Fibroblast of skin of right quadriceps (primary cell): ENCODE results near the gene RNU1-2.
"Not testable (repeated sequence)": the region's sequence is repeated elsewhere in the genome, so short reads cannot be mapped to it uniquely, and the experiment has no call there.

ENCODE experiments used
- DNase-seq: peaks from one replicate; pipeline ENCODE4 v3.0.0-alpha.2; 2013

Gene RNU1-2

DNA sequence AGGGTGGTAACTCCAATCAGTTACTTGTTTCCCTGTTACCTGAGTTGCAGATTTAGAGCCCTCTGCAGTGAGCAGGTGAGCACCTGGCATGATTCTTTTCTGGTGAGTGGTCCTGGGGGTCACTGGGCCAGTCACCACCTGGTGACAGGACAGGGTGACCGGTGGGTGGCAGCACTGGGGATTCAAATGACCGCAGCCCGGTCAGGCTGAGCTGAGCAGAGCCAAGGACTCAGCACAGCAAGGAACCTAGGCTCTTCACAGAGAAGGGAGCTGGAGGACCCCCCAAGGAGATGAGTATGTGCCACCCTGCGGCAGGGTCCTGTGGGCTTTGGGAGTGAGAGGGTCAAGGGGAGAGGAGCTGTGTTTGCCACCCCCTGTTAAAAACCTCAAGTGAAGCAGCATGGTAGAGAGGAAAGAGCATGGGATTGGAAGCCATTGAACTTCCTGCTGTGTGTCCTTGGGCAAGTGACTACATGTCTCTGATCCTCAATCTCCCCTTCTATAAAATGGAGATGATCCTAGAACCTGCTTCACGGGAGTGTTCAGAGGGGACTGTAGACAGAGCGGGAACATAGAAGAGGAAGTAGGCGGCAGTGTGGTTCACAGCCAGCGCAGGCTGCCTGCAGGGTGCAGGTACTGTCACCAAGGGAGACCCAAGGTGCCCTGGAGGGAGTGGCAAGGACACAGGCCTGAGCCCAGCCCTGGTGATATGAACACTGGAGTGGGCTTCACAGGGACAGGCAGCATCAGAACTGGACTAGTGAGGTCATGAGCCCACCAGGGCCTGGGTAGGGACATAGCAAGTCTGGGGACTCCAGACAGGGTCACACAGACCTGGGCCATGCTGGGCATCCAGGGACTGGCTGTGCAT lies 16.3 kb downstream of the RNU1-2 start:
- DNase-seq = not testable (repeated sequence)

DNA sequence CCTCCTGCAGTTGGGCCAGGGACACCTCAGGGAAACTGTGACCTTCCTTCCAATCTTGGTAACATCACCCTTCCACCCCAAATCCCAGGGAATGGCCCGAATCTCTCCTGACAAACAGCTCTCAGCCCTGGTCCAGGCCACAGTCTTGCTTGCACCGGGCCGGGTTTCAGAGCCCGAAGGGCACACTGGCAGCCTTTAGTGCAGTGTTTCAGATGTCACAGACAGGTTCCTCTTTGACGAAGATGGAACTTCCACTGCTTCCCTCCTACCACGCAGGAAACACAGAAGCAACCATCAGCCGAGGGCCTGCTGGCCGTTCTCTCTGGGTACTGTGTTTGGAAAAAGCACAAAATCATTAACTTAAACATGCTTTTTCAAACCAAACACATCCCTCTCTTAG lies 17.0 kb downstream of the RNU1-2 start:
- not testable (repeated sequence) for DNase-seq

DNA sequence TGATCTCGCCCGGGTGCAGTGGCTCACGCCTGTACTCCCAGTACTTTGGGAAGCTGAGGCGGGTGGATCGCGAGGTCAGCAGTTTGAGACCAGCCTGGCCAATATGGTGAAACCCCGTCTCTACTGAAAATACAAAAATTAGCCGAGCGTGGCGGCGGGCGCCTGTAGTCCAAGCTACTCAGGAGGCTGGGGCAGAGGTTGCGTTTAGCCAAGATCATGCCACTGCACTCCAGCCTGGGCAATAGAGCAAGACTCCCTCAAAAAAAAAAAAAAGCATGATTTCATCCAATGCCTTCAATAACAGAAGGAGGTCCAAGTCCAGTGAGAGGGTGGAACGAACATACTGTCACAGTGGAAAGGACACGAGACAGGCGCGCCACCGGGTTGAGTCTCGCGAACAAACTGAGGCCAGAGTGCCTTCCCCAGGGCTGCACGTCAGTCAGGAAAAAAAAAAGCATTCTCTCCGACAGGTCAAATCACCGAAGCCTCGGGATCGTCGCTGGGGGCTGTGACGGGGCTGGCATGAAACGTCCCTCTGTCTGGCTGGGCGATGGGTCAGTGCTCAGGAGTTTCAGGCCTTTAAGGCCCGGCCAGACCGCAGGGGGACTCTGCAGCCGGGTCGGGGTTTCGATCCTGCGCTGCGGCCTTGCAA lies 17.5 kb downstream of the RNU1-2 start:
- DNase-seq = no peak

DNA sequence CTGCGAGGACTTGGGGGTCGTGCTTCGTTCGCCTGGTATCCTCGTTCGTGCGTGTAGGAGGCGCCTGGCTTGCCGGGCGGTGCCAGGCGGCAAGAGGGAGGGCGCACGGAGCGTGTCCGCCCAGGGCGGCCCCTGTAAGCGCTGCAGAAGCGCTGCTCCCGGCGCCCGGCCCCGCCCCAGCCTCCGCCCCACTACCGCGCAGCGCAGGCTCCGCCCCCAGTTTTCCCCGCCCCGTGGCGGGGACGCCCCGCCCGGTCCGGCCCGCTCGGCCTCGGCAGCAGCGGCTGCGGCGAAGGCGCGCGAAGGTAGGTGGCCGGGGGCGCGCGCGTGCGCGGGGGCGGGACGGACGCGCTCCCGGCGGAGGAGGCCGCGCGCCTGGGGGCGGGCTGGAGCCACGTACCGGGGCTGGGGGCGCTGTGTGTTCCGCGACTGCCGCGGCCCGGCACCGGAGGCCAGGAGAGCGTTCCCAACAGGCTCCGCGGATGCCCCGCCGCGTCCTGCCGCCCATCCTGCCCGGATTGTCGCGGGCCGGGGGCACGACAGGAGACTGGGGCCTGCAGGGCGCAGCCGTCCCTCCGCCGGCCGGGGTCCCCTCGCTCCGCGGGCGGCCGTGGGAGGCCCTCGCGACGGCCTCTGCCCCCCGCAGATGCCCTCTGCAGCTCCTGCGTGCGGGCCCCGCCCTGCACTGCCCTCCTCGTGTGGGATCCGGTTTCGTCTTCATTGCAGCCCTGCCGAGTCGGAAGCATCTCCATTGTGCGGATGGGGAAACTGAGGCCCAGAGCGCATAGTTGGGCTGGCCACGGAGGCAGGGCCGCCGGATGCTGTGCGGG lies 18.3 kb downstream of the RNU1-2 start:
- DNase-seq = peak; percentile 97

DNA sequence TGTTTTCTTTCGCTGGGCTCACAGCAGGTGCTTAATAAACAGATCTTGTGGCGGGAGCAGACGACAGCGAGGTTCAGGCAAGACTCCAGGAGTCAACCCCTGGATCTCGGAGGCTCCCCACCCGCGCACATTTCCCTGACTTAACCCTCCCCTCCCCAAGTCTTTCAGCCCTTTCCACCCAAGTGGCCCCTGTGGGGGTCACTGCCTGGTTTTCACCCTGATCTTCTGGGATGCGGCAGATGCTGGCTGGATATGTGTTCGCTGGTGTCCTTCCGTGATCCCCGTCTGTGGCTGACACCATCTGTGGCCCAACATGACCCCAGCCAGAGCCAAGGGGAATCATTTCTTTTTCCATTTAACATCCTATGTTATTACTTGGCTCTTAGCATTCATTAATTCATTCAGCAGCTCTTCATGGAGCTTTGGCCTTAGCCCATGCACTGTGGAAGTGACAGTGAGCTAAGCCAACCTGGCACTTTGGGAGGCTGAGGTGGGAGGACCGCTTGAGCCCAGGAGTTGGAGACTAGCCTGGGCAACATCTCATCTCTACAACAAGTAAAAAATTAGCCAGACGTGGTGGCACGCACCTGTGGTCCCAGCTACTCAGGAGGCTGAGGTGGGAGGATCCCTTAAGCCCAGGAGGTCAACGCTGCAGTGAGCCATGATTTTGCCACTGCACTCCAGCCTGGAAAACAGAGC lies 19.3 kb downstream of the RNU1-2 start:
- not testable (repeated sequence) for DNase-seq

DNA sequence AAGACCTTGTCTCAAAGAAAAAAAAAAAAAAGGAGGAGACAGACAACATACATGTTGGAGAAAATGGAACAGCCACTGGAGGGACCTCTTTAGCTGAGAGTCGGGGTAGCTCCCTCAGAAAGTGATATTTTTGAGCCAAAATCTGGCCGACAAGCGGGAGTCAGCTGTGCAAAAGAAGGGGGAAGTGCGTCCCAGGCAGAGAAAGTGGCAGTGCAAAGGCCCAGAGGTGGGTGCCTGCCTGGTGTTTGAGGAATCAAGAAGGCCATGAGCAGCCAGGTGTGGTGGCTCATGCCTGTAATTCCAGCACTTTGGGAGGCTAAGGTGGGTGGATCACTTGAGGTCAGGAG lies 19.8 kb downstream of the RNU1-2 start:
- DNase-seq = peak; percentile 30

DNA sequence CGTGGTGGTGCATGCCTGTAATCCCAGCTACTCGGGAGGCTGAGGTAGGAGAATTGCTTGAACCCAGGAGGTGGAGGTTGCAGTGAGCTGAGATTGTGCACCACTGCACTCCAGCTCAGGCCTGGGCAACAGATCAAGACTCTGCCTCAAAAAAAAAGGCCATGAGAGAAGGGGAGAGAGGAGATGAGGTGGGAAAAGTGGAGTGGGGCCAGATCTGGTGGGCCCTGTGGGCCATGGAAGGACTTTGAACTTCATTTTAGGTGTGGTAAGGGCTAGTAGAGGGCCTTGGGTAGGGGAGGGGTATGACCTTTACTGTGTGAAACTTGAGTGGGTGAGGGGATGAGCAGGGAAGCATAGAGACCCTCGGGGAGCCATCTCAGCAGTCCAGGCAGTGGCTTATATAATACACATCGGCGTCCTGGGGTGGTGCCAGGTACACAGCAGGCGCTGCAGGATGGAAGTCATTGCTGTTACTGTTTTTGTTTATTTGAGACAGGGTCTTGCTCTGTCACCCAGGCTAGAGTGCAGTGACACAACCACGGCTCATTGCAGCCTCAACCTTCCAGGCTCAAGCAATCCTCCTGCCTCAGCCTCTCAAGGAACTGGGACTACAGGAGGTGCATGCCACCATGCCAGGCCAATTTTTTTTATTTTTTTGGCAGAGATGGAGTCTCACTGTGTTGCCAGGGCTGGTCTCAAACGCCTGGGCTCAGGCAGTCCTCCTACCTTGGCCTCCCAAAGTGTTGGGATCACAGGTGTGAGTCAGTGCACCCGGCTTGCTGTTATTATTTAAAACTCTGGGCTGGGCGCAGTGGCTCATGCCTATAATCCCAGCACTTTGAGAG lies 20.5 kb downstream of the RNU1-2 start:
- DNase-seq = not testable (repeated sequence)

DNA sequence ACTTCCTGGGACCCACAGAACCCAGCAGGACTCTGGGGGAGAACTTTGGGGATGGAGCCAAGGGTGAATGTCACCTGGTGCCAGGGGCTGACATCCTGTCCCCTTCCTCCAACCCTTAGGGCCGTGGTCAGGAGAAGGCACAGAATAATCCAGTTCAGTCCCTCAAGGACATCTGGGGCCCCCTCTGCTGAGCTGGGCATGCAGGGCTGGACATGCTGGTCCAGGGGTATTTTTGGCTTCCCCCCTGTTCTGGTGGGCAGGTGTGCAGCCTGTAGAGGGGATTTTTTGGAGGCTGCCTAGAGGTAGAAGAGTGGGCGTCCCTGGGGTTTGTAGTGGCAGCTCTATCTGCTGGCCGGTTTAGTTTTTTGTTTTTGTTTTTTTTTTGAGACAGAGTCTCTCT lies 22.6 kb downstream of the RNU1-2 start:
- DNase-seq = no peak

DNA sequence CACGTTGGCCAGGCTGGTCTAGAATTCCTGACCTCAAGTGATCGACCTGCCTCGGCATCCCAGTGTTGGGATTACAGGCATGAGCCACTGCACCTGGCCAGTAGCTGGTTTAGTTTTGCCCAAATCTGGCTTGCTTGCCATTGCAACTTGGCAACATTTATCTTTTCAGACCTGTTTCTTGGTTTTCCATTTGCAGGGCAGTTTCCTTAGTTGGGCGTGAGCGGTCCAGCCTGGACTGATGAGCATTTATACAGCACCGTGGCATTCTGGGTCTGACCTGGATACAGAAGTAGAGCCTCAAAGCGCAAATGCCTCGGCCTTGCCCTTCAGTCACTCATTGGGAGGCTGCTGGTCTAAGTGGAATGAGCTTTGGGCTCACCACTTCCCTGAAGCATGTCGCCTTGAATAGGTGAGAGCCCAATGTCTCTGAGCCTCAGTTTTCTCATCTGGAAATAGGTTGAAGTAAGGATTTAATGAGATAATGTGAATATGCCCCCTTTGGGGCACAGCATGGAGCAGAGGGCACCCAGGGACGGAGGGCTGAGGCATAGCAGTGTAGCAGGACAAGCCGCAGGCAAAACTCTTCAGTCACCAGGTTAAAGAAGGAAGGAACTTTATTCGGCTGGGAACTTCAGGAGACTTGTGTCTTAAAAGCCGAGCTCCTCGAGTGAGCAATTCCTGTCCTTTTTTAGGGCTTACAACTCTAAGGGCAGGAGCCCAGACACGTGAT lies 23.3 kb downstream of the RNU1-2 start:
- DNase-seq = not testable (repeated sequence)

DNA sequence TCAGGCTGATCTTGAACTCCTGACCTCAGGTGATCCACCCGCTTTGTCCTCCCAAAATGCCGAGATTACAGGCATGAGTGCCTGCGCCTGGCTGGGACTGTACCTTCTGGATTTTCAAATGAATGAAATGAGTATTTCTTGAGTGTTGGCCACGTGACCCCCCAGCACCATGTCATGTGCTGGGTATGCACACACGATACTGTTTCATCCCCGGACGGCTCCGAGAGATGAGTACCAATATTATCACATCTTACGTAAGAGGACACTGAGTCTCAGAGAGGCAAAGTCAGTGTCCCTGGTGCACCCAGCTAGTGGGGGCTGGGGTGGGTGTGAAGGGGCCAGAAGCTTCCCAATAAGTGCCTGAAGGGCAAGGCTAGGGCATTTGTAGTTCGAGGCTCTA lies 25.2 kb downstream of the RNU1-2 start:
- DNase-seq = no peak

DNA sequence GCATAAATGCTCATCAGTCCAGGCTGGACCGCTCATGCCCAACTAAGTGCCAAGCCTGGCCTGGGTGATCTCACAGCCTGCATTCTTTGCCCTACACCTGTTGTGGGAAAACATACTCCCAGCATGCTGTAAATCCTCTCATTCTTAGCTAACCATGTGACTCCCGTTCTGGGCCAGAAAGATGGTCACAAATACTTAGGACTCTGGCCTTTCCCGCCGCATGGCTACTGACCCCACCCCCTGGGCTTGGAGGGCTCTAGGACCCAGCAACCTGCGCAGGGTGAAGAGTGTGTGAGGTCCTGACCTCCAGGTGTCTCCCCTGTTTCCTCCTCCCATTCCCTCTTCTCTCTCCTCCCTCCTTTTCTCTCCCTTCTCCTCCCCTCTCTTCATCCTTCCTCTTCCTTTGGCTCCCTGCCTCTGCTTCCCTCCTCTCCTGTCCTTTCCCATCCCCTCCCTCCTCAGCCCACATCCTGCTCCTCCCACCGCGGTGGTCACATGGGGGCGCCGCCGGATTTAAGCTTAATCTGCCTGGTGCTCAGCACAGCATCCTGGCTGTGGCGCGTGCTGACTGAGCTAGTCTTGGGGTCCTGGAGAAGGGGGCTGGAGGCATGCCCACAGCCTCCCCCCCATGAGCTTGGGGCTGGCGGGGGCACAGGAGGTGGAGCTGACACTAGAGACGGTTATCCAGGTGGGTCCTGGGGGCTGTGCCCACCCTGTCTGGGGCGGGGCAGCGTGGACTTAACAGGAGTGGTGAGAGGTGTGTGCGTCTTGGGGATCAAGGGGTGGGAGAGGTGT lies 25.8 kb downstream of the RNU1-2 start, which contains the start of gene CROCC:
Gene CROCC, plus strand, starts transcription at position 541 of the 795 bp plus-strand sequence. Its CDS starts 88 bp downstream, at position 629.
- peak; percentile 59 for DNase-seq

DNA sequence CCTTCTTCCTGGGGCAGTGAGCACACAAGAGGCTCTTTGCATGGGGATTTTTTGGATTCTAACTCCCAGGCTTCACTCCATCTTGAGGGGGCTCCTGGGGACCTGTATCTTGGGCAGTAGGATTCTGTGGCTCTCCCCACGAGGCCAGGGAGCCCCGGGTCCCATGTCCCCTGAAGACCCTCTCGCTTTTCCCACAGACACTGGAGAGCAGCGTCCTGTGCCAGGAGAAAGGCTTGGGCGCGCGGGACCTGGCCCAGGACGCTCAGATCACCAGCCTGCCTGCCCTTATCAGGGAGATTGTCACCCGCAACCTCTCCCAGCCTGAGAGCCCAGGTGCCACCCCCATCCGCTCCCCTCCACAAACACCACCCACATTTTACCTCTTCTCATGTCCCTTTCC lies 26.7 kb downstream of the RNU1-2 start:
- no peak for DNase-seq

DNA sequence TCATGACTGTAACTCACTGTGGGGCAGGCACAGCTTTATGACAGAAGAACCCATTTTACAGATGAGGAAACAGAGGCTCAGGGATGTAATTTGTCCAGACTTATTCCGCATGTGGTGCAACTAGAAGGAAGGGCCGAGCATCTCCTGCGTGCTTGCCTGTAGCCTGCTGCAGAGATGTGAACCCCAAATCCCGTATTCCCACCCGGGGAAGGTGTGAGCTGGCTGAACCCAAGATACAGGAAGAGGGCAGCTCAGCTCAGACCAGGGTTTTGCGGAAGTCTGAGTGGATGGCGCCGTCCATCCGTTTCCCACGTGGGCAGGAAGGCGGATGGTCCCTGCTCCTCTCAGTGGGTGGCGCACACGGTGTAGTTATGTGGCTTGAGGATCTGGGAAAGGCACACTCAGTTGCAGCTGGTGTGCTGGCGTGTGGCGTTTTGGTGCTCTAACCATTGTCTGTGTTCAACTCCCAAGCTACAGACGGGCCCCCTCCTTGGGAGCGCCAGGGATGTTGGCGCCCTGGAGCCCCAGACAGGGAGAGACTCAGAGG lies 27.2 kb downstream of the RNU1-2 start:
- no peak for DNase-seq

DNA sequence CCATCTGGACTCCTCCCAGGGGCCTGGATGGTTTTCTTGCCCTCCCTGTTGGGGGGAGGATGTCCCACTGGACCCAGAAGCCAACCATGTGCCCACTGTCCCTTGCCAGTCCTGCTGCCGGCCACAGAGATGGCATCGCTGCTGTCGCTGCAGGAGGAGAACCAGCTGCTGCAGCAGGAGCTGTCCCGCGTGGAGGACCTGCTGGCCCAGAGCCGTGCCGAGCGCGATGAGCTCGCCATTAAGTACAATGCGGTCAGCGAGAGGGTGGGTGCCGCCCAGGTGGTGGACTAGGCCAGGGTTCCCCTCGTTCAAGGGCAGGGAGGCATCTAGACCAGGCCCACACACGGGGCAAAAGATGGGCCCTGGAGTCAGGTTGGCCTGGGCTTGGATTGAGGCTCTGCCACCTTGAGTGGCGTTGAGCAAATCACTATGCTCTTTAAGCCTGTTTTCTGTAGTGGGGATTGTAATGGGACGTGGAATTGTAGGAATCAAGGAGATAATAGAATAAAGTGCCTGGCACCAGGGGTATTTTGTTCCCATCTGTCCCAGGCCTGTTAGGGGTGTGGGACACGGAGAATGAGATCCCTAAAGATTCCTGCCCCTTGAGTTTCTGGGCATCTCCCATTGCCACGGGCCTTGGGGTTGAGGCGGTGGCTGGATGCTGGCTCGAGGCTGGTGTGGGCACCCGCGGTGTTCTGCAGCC lies 28.6 kb downstream of the RNU1-2 start:
- DNase-seq = no peak

DNA sequence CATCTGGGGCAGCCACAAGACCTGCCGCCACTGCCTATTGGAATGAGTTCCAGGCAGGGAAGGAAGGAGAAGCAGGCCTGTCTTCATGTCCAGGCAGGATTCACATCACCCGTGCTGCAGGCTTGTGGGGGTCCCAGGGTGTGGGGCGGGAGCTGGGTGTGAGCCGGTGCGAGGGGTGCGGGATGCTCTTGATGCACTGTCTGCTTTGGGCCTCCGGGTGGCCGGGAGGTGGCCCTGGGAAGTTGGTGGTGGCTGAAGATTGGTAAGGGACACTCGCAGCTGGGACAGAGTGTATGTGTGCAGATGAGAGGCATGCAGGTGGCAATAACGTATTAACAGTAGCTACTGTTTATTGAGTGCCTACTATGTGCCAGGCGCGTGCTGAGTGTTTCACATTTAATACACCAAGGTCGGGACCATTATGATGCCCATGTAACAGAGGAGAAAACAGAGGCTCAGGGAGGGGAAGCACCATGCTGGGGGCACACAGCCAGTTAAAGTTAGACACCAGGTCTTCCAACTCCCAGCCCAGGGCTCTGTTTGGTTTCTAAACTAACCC lies 29.2 kb downstream of the RNU1-2 start:
- DNase-seq = no peak

DNA sequence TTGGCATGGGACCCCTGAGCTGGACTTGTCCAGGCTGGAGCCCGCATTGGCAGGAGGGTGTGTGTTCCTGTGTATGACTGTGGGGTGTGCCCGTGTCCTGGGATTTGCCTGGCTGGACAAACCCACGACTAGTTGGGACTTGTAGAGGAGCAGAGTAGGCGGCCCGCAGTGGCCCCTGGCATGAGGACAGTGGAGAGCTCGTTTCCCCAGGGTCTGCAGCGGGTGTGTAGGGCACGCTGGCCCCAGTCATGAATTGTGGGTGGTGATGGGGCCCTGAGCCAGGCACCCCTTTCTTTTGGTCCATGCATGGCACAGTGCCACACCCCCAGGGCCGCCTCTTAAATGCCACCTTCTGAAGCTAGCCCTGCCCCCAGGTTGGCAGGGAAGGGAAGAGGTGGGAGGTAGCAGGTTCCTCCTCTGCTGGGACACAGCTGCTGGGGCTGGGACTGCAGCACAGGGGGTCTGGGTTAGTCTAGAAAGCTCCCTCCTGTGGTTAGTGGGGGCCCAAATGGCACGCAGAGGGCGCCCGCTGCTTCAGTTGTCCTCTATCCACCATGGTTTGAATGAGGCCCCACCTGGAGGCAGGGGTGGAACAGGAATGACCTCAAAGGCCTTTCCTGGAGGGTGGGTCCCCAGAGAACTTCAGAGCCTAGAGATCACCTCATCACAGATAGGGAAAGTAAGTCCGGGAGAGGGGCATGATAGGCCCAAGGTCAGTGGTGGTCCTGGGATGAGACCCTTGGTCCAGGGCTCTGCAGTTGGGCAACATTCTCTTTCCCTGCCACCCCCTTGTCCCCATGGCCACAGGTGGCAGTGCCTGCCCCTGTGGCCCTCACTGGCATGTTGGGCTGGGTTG lies 30.1 kb downstream of the RNU1-2 start:
- DNase-seq = no peak

DNA sequence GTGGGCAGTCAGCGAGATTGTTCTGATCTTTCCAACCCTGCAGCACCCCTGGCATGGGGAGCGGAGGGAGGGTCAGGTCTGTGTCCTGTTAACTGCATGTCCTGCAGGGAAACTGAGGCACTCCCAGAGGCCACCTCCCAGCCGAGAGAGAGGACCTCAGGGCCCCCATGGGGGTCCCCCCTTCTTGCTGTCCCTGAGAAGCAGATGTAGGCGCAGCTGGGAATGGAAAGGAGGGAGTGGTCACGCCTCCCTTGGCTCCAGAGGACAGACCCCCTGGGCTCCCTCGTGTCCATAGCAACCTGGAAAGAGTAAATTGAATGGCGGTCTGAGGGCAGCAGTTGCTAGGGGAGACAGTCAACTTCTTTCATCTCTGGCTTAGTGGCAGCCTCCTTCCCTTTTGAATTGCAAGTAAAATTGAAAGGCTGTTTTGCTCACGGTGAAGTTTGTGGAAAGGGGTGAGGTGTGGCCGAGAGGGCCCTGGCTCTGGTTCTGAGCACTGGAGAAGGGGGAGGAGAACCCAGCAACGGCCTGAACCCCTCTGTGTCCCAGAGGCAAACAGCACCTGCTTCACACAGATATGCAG lies 30.8 kb downstream of the RNU1-2 start:
- DNase-seq = no peak

DNA sequence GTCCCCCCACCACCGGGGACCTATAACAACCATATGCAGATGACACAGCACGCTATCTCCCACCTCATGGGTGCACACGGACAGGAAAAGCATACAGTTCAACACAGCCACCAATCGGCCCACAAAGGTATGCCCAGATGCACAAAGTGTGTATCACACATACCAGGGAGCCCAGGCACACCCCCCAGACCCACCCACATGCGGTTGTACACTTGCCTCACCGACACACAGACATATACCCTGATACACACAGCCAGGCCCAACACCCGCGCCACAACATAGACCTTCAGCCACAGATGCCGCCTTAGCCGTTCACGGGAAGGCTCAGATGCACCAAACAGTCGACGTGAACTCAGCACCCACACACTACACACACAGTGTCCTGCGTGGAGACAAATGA lies 31.5 kb downstream of the RNU1-2 start:
- no peak for DNase-seq
